Activated CD8-positive, alpha-beta T cell treated with anti-CD3 and anti-CD28 coated beads, Interleukin-2, amount 10 ng/mL, durations not matched to agents 7 days and 5 days (primary cell): Measurements from ENCODE around the gene ANKH. TPM values are rescaled to one million over a fixed set of nuclear protein-coding genes. Genes with fewer than 3 reads are reported as not detected.

Experiments
- ATAC-seq: fragments of 150-1000 bp; cut with Tn5 transposase; one replicate; pipeline ENCODE4 v1.10.0; 2021; ENCODE audit warnings: moderate library complexity
- CTCF ChIA-PET: fragments of 350-600 bp; sonication (Branson Sonifier 250); formaldehyde crosslinking; loops from one replicate; lab custom pipeline; 2021; ENCODE audit warnings: antibody characterized with exemption; lab: Charles Lee
- POLR2A ChIA-PET: fragments of 350-600 bp; sonication (Branson Sonifier 250); formaldehyde crosslinking; loops from one replicate; lab custom pipeline; 2021; ENCODE audit warnings: antibody characterized with exemption; lab: Charles Lee
- DNase-seq: peaks from one replicate; pipeline ENCODE4 v3.0.0-alpha.2; 2020
- H3K27ac Mint-ChIP-seq: one replicate; pipeline ENCODE4 v1.8.0; 2021; ENCODE audit warnings: mild to moderate bottlenecking, mixed read lengths
- H3K27me3 Mint-ChIP-seq: one replicate; pipeline ENCODE4 v1.8.0; 2021; ENCODE audit warnings: low read depth, mixed read lengths
- H3K36me3 Mint-ChIP-seq: one replicate; pipeline ENCODE4 v1.8.0; 2021; ENCODE audit warnings: low read depth, mixed read lengths
- H3K4me1 Mint-ChIP-seq: one replicate; pipeline ENCODE4 v1.8.0; 2021; ENCODE audit warnings: low read depth, mixed read lengths
- H3K4me3 Mint-ChIP-seq: one replicate; pipeline ENCODE4 v1.8.0; 2021; ENCODE audit warnings: mild to moderate bottlenecking, mixed read lengths
- H3K9me3 Mint-ChIP-seq: one replicate; pipeline ENCODE4 v1.8.0; 2022; ENCODE audit warnings: mixed read lengths; ENCODE audit not compliant: insufficient read depth
- total RNA-seq, 2 experiments: library from RNA; stranded (reverse); gene quantifications; one replicate each; pipeline ENCODE4 v1.2.3, GENCODE V29; 2021

The ANKH gene
- total RNA-seq, 2 experiments from 2014 or later = 32.1 to 36.0 TPM

DNA sequence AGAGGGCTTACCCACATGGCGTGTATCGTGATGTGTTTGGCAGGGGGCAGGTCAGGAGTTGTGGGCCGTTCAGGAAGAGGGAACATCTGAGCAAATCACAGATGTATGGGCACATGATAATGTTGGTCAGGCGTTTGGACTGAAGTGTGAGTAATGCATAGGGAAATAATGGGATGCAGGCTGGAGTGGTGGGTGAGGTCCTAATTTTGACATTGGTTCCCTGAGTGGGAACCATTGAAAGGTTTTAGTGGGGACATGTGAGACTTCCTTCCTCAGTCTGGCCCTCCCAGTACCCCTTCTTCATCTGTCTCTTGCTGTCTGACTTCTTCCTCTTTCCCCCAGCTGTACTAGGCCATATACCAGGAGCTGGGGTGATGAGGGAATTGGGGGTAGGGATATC, 199.5 kb downstream of the ANKH start:
- Mint-ChIP-seq H3K27me3 (no peaks in the 10 kb centered on the region), H3K27ac (peak overlapping the region; percentile 1), H3K9me3 (no peaks in the 10 kb centered on the region), H3K36me3 (peaks cover 53% of the 10 kb centered on the region), H3K4me1 (peaks cover 87% of the 10 kb centered on the region), H3K4me3 (no peak overlapping the region)
- POLR2A ChIA-PET = interaction anchor here (0.7 kb wide), 1 partner anchor 1955 kb away, joined by 3 read pairs; no protein-coding TSS in a partner anchor
- CTCF ChIA-PET = interaction anchor here (0.6 to 2.1 kb wide), 4 partner anchors 12 to 320 kb away, joined by 3 to 14 read pairs (median 4); no protein-coding TSS in a partner anchor
- DNase-seq = no peak
- ATAC-seq = no peak

DNA sequence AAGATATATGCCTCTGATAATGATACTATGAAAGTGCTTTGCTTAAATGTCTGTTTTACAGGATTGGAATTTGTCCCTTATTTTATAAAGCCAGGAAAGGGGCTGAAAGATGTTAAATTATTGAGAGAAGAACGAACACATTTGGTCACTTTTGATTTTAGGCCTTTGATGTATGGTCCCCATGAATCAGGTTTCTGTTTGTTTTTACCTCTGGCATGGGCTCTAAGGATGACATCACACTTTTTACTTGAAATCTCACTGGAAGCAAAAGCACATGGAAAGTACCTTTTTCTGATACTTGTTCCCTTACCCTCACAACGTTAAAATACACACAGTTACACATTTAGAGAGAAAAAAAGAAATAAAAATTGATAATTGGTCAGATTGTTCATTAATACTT, 200.2 kb downstream of the ANKH start:
- no peak for ATAC-seq
- ChIA-PET CTCF (interaction anchor here (1.0 to 2.9 kb wide), 4 partner anchors 13 to 319 kb away, joined by 4 to 14 read pairs (median 8); no protein-coding TSS in a partner anchor), POLR2A (interaction anchor here (0.7 kb wide), 1 partner anchor 1956 kb away, joined by 3 read pairs; no protein-coding TSS in a partner anchor)
- no peaks in the 10 kb centered on the region for H3K27me3 Mint-ChIP-seq
- peaks cover 89% of the 10 kb centered on the region for H3K4me1 Mint-ChIP-seq
- no peak overlapping the region for H3K4me3 Mint-ChIP-seq
- peak overlapping the region; percentile 55 for H3K27ac Mint-ChIP-seq
- peaks cover 56% of the 10 kb centered on the region for H3K36me3 Mint-ChIP-seq
- DNase-seq = no peak
- no peaks in the 10 kb centered on the region for H3K9me3 Mint-ChIP-seq

DNA sequence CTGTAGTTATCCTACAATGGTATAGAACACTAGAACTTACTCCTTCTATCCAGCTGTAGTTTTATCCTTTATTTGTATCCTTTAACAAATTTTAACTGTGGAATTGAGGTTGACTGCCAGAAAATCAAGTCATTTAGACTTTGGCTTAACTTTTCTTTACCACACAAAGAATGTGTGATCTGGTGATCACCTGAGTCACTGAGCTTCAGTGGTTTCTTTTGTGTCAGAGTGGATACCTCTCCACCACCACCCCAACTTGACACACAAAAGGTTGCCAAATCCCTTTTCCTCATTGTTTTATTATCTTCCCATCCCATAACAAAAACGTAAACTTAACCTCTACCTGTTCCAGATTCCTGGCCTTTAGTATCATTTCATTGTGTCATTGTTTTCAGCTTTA, 201.6 kb downstream of the ANKH start:
- POLR2A ChIA-PET = interaction anchor here (1.0 kb wide), 1 partner anchor 33 kb away, joined by 3 read pairs; no protein-coding TSS in a partner anchor
- peaks cover 54% of the 10 kb centered on the region for H3K36me3 Mint-ChIP-seq
- CTCF ChIA-PET = interaction anchor here (1.0 to 5.5 kb wide), 5 partner anchors 15 to 318 kb away, joined by 3 to 43 read pairs (median 6); no protein-coding TSS in a partner anchor
- H3K9me3 Mint-ChIP-seq = no peaks in the 10 kb centered on the region
- ATAC-seq = no peak
- no peak overlapping the region for H3K27ac Mint-ChIP-seq
- H3K27me3 Mint-ChIP-seq = no peaks in the 10 kb centered on the region
- peak overlapping the region; percentile 17 for H3K4me3 Mint-ChIP-seq
- DNase-seq = no peak
- H3K4me1 Mint-ChIP-seq = peaks cover 79% of the 10 kb centered on the region

DNA sequence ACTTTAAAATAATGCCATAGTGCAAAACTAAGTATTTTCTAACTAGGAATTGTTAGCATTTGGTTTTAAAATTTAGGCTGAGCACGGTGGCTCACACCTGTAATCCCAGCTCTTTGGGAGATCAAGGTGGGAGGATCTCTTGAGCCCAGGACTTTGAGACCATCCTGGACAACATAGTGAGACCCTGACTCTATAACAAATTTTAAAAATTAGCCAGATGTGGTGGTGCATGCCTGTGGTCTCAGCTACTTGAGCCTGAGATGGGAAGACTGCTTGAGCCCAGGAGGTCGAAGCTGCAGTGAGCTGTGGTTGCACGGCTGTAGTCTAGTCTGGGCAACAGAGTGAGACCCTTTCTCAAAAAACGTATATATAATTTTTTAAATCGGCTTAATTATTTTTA, 202.2 kb downstream of the ANKH start:
- Mint-ChIP-seq H3K27ac (no peak overlapping the region), H3K36me3 (peaks cover 50% of the 10 kb centered on the region), H3K9me3 (no peaks in the 10 kb centered on the region), H3K4me3 (no peak overlapping the region), H3K27me3 (no peaks in the 10 kb centered on the region), H3K4me1 (peaks cover 75% of the 10 kb centered on the region)
- no peak for ATAC-seq
- ChIA-PET CTCF (interaction anchor here (0.9 to 5.5 kb wide), 7 partner anchors 9 to 318 kb away, joined by 3 to 43 read pairs (median 3); no protein-coding TSS in a partner anchor), POLR2A (no interaction called here)
- DNase-seq = no peak

DNA sequence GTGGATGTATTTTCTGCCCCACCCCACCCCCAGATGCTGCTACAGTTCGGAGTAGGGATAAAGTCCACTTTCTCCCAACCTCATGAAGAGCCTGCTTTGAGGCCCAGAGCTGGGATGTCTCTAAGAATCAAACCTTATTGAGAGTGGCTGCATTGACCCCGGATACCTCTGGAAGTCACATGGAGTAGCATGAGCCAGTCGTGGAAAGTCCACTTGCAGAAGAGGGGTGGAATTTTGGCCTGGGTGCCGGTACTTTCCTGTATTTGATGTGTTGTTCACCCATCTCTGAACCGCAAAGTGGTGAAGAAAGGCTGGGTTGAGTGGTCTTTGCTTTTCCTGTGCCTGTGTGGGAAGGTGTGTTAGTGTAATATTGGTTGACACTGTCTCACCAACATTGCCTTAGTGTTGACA, 203.4 kb downstream of the ANKH start:
- peak overlapping the region; percentile 86 for H3K4me3 Mint-ChIP-seq
- ChIA-PET CTCF (interaction anchor here (0.9 to 5.5 kb wide), 8 partner anchors 7 to 304 kb away, joined by 3 to 43 read pairs (median 8); no protein-coding TSS in a partner anchor), POLR2A (no interaction called here)
- H3K4me1 Mint-ChIP-seq = peaks cover 72% of the 10 kb centered on the region
- peak overlapping the region; percentile 84 for H3K27ac Mint-ChIP-seq
- ATAC-seq = peak; percentile 5
- H3K9me3 Mint-ChIP-seq = no peaks in the 10 kb centered on the region
- peak; percentile 59 for DNase-seq
- H3K36me3 Mint-ChIP-seq = peaks cover 46% of the 10 kb centered on the region
- H3K27me3 Mint-ChIP-seq = no peaks in the 10 kb centered on the region

DNA sequence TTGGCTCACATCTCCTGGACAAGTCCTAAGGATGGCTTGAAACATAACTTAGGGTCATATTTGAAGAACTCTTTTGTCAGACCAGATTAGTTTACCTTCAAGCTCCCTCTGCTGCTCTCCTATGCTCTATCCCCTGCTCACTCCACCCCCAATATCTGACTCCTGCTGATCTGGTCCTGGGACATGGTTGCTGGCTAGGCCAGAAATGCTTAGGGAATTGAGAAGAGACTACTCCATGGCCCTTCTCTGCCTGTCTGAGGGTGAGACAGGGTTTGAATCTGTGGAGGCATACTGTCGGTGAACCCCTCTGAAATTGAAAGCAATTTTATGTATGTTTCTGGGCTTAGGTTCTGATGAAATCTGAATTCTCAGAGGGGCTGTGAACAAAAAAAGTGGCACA, 203.8 kb downstream of the ANKH start:
- Mint-ChIP-seq H3K27ac (peak overlapping the region; percentile 84), H3K27me3 (no peaks in the 10 kb centered on the region), H3K9me3 (no peaks in the 10 kb centered on the region), H3K4me1 (peaks cover 72% of the 10 kb centered on the region), H3K4me3 (peak overlapping the region; percentile 86), H3K36me3 (peaks cover 44% of the 10 kb centered on the region)
- POLR2A ChIA-PET = interaction anchor here (1.0 to 1.6 kb wide), 3 partner anchors 9 to 253 kb away, joined by 3 to 4 read pairs (median 4); no protein-coding TSS in a partner anchor
- ATAC-seq (no peak), DNase-seq (no peak)
- CTCF ChIA-PET = interaction anchor here (0.6 to 5.5 kb wide), 11 partner anchors 8 to 325 kb away, joined by 3 to 43 read pairs (median 6); no protein-coding TSS in a partner anchor

DNA sequence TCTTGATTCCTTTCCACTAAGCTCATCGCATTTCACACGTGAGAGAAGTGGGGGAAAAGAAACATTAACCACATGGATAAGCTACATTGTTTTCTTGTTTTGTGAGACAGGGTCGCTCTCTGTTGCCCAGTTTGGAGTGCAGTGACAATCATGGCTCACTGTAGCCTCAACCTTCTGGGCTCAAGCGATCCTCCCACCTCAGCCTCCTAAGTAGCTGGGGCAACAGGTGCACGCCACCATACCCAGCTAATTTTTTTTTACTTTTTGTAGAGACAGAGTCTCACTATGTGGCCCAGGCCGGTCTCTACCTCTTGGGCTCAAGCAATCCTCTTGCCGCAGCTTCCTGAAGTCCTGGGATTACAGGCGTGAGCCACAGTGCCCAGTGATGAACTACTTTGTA, 204.3 kb downstream of the ANKH start:
- Mint-ChIP-seq H3K4me1 (peaks cover 72% of the 10 kb centered on the region), H3K36me3 (peaks cover 44% of the 10 kb centered on the region)
- CTCF ChIA-PET = interaction anchor here (0.6 to 5.5 kb wide), 12 partner anchors 8 to 326 kb away, joined by 3 to 43 read pairs (median 6); no protein-coding TSS in a partner anchor

DNA sequence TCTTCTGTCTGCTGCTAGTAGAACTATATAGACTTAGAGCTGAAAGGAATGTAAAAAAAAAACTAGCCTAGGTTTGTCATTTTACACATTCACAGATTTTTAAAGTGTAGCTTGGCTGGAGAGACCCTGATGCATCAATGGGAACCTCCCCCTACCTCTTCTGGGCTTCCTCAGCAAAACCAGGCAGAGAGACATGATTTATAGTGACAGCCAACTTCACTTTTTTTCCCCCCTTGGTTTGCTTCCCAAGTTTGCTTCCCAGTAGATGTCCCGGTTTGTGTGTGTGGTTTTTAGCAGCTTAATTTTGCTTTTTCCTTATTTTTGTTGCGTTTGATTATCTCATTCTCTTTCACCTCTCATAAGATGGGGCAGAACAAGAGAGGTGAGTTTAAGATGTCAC, 205.2 kb downstream of the ANKH start:
- POLR2A ChIA-PET = interaction anchor here (0.7 to 1.6 kb wide), 2 partner anchors 8 to 252 kb away, joined by 3 to 4 read pairs; no protein-coding TSS in a partner anchor
- ATAC-seq (no peak), DNase-seq (no peak)
- peaks cover 45% of the 10 kb centered on the region for H3K36me3 Mint-ChIP-seq
- H3K27ac Mint-ChIP-seq = peak overlapping the region; percentile 91
- peaks cover 71% of the 10 kb centered on the region for H3K4me1 Mint-ChIP-seq
- H3K9me3 Mint-ChIP-seq = no peaks in the 10 kb centered on the region
- H3K27me3 Mint-ChIP-seq = no peaks in the 10 kb centered on the region
- CTCF ChIA-PET = interaction anchor here (1.5 to 5.5 kb wide), 8 partner anchors 9 to 303 kb away, joined by 3 to 43 read pairs (median 8); no protein-coding TSS in a partner anchor
- H3K4me3 Mint-ChIP-seq = peak overlapping the region; percentile 86

More for the DNA sequence above, 204.3 kb downstream of the ANKH start:
- H3K9me3 Mint-ChIP-seq = no peaks in the 10 kb centered on the region
- POLR2A ChIA-PET = interaction anchor here (1.0 to 1.6 kb wide), 3 partner anchors 9 to 252 kb away, joined by 3 to 4 read pairs (median 4); no protein-coding TSS in a partner anchor
- ATAC-seq = no peak
- H3K27ac Mint-ChIP-seq = peak overlapping the region; percentile 91
- no peaks in the 10 kb centered on the region for H3K27me3 Mint-ChIP-seq
- no peak for DNase-seq
- H3K4me3 Mint-ChIP-seq = peak overlapping the region; percentile 86

DNA sequence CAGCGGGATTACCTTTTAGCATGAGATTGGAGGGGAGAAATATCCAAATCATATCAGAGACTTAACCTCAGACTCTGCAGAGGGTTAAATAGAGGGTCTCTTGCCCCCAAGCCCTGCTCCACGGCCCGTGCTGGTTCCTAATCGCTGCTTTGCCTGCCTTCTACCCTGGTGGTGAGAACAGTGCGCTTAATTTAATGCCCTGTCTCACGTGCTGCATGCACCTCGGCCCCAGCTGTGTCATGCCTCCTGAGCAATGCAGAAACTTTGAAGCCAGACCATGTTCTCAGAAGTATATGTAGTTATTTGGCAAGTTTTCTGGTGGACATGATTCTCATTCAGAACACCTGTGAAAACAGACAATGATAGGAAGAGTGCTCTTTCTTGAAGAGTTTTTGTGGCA, 205.6 kb downstream of the ANKH start:
- ChIA-PET CTCF (interaction anchor here (1.5 to 5.5 kb wide), 7 partner anchors 10 to 302 kb away, joined by 4 to 43 read pairs (median 10); no protein-coding TSS in a partner anchor), POLR2A (interaction anchor here (0.7 kb wide), 1 partner anchor 9 kb away, joined by 3 read pairs; no protein-coding TSS in a partner anchor)
- Mint-ChIP-seq H3K4me1 (peaks cover 71% of the 10 kb centered on the region), H3K4me3 (peak overlapping the region; percentile 86), H3K36me3 (peaks cover 43% of the 10 kb centered on the region), H3K9me3 (no peaks in the 10 kb centered on the region), H3K27me3 (no peaks in the 10 kb centered on the region), H3K27ac (peak overlapping the region; percentile 91)
- ATAC-seq (peak; percentile 42), DNase-seq (peak; percentile 70)

DNA sequence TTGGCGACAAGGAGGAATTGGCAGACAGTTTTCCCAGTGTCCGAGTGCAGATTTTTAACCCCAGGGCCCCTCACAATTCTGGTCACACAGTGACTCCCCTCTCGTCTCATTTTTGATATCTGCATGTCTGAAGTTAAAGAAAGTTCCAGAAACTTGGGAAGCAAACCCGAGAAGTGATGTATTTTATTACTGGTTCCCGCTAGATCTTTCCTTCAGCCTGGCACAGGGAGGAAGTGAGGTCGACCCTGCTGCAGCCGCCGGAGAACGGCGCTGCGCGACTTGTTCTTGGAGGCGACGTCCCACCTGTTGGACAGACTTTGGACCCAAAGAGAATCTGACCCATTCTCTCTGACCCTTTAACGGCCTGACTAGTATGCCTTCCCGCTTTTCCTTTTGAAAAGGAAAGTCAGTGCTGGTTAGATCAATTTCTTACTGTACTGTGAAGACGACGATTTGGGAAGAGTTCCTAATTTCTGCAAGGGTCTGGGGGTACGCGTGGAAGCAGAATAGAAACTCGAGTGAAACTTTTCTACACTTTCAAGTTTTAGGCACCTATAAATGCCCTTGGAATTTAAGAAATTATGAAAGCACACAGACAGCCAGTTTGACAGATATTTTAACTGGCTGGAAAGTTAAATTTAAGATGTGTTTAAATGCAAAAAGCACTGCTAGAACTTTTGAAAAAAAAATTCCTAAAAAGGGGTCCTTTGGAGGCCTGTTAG, 206.3 kb downstream of the ANKH start:
- no peaks in the 10 kb centered on the region for H3K9me3 Mint-ChIP-seq
- peak; percentile 45 for DNase-seq
- peak overlapping the region; percentile 86 for H3K4me3 Mint-ChIP-seq
- POLR2A ChIA-PET = interaction anchor here (1.3 kb wide), 1 partner anchor 11 kb away, joined by 5 read pairs; no protein-coding TSS in a partner anchor
- peaks cover 43% of the 10 kb centered on the region for H3K36me3 Mint-ChIP-seq
- no peak for ATAC-seq
- CTCF ChIA-PET = interaction anchor here (1.7 to 5.5 kb wide), 2 partner anchors 9 to 20 kb away, joined by 6 to 43 read pairs; no protein-coding TSS in a partner anchor
- peak overlapping the region; percentile 91 for H3K27ac Mint-ChIP-seq
- H3K4me1 Mint-ChIP-seq = peaks cover 71% of the 10 kb centered on the region
- H3K27me3 Mint-ChIP-seq = no peaks in the 10 kb centered on the region
